GM18526 (cell line): ENCODE data around the gene NOTUM.
A peak's percentile ranks its signal among the peaks of the same experiment; 100 is the strongest.

ENCODE experiments used
- POLR2A ChIP-seq: IDR thresholded peaks from 3 replicates; pipeline ENCODE4 v1.6.1; 2011; ENCODE audit not compliant: insufficient read length; ENCODE audit errors: extremely low read depth

Gene NOTUM

DNA sequence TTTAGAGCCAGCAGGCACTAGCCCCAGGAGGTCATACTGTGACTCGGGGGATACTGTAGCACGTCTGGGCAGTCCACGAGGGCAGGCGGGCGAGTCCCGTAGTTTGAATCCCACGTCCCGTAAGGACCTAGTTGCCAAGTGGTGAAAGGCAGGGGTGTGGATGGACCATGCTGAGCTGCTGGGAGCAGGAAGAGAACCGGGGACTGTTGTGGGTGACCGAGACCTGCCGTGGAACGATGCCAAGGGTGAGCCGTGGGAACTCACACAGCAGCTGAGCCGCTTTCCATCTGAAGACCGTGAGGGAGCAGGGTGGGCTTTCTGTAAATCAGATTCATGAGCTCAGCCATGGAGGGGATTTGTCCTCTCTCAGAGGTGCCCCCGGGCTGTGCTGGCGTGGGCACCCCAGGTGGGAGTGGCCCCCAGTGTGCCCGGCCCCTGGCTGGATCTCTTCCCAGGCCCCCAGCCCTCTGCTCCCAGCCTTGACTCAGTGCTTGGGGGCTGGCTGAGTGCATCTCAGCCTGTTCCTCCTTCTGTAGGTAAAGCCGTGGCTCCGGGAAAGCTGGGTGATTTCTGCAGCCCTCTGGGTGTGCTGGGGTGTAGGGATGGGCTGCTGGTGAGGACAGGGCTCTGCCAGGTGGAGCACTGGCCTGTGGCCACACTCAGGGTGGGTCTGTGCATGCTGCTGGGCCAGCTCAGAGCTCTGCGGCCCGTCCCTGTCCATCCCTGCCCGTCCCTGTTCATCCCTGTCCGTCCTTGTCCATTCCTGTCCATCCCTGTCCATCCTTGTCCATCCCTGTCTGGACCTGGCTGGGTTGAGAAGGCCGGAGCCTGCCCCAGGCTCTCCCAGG is 30.1 kb upstream of the NOTUM start:
- no peak for TF ChIP-seq POLR2A

DNA sequence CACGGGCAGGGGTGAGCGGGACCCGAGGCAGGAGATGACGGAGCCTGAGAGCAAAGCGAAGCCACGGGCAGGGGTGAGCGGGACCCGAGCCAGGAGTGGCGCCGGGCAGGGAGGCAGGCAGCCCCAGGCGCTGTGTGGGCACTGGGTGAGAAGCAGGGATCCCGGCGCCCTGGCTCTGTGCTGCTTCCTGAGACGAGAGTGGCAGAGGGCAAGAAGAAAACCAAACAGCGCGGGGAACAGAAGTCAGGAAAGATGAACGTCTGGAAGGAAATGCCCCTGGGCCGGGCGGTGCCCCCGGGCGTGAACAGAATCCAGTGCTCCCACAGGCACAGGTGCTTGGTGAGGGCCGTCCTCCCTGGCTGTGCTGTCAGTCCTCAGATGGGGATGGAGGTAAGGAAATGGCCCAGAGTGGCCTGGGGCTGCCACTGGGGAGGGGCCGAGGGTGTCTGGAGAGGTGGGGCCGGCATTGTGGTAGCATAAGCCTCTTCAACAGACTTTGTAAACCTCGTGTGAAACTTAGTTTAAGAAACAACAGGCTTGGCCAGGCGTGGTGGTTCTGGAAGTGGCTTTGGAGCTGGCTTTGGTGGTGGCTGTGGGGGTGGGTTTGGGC is 26.3 kb upstream of the NOTUM start:
- TF ChIP-seq POLR2A = no peak

DNA sequence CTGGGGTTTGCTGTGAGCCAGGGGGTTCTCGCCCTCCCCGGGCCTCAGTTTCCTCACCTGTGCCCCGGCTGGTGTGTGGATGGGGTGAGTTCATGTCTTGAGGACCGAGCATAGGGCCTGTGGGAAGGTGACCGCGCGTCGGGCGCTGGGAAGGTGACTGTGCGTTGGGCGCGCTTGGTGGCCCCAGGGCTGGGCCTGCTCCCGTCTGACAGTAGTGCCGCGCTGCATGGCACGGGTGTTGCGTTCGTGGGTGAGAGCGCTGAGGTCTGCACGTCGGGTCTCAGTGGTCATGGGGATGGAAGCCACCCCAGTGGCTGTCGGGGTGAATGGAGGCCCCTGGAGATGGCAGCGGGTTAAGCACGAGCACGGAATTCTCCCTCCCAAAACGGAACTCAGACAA is 25.6 kb upstream of the NOTUM start:
- TF ChIP-seq POLR2A = no peak

- TF ChIP-seq POLR2A = no peak
Observed at GRCh38 chr17:81984773-81985410, 23.9 kb upstream of the NOTUM start.

- TF ChIP-seq POLR2A = no peak
Observed at GRCh38 chr17:81983639-81984373, 22.8 kb upstream of the NOTUM start.

GRCh38 chr17:81983011-81983638 is 22.1 kb upstream of the NOTUM start:
- no peak for TF ChIP-seq POLR2A

DNA sequence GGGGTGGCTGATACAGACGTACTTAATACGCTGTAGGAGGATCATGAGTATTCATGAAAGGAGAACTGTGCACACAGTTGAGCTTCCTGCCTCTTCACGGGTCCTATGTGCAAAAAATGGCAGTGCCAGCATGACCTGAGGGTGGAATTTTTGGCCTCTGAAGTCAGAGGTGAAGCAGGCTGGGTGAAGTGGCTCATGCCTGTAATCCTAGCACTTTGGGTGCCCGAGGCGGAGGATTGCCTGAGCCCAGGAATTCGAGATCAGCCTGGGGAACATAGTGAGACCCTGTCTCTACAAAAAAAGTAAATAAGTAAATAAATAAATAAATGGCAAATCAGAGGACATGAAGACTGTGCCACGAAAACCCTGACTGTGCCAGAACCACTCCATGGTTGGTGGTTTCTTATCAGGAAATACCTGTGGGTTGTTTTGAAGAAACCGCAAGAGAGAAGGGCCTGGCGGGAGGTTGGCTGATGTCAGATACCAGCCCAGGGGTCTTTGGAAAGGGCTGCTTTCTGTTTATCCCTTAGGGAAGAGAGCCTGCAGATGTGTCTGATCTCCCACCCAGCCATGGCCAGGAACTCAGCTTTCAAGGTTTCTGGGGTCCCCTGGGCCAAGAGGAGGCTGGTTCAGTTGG is 19.8 kb upstream of the NOTUM start:
- no peak for TF ChIP-seq POLR2A

GRCh38 chr17:81980122-81980521 is 19.1 kb upstream of the NOTUM start:
- no peak for TF ChIP-seq POLR2A

DNA sequence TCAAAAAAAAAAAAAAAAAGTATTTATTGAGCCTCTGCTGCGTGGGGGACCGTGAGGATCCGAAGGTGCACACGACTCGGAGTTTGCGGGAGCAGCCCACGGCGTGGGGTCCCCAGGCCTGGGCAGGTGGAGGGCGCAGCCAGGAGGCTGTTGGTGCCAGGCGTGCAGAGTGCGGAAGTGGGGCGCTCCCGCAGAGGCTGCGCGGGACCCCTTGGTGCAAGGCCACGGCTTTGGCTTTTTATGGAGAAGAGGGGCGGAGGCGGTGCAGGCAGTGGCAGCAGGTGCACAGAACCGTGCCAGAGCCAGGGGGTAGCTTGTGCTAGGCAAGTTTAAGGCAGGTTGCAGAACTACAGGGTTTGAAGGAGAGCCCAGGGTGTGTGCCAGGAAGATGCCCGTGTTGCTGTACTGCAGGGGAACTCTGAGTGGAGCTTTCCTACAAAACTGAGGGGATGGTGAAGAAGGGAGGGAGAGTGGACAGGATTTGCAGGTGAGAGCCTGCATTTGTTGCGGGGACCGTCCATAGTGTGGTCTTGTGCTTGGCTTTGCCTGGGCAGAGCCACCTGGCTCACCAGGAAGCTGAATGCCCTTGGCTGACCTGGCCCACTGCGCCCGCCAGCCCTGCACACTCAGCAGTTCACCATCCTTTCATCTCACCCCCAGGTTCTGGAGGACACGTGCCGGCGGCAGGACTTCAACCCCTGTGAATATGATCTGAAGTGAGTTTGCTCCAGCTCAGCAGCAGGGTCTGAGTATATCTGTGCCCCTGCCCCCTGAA is 17.7 kb upstream of the NOTUM start:
- no peak for TF ChIP-seq POLR2A

GRCh38 chr17:81977211-81977808 is 16.3 kb upstream of the NOTUM start, which contains the start of gene ASPSCR1:
ASPSCR1 (plus strand) TSS chr17:81977629; CDS start chr17:81977647, 18 bp downstream.
- TF ChIP-seq POLR2A = peak; percentile 94

DNA sequence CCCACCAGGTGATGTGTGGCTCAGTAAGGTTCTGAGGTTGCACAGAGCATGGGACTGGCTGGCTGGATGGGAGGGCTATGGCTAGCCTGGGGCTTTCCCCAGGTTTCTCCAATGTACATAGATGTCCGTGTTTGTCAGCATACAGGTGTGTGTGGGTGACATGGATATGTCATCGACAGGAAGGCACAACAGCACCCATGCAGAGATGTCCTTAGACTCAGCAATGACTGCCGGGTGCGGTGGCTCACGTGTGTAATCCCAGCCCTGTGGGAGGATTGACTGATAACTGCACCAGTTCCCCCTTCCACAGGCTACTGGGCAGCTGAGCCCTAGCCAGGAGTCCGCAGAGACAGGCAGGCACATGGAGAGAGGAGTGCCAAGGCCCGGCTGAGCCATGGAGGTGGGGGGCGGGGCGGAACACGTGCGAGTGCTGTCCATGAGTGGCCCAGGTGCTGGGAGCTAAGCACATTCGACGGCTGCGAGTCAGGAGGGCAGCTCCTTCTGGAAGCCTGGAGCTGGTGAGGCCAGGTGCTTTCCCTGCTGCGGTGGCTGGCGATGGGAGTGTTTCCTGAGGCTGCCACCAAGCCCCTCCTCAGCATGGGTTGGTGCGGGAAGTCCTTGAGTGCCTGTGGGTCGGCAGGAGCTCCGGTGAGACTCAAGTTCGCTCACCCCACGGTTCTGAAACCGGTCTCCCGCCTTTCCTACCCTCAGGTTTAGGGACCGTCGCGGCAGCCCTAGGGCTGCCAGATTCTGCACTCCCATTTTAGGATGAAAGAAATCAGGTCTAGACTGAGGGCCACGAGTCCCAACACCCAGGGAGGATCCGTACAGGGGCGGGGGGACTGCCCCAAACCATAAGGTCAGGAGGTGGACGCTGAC is 15.6 kb upstream of the NOTUM start:
- TF ChIP-seq POLR2A = no peak

- no peak for TF ChIP-seq POLR2A
Observed at GRCh38 chr17:81973432-81973831, 12.4 kb upstream of the NOTUM start.
